ENCODE data around the gene PDZRN3. TPM values are rescaled to one million over a fixed set of nuclear protein-coding genes. Genes with fewer than 3 reads are reported as not detected.
A peak's percentile ranks its signal among the peaks of the same experiment; 100 is the strongest.

PDZRN3 gene
- total and polyA plus RNA-seq, 7 donors, result 2.5 to 39.3 (median 16.0) TPM

DNA sequence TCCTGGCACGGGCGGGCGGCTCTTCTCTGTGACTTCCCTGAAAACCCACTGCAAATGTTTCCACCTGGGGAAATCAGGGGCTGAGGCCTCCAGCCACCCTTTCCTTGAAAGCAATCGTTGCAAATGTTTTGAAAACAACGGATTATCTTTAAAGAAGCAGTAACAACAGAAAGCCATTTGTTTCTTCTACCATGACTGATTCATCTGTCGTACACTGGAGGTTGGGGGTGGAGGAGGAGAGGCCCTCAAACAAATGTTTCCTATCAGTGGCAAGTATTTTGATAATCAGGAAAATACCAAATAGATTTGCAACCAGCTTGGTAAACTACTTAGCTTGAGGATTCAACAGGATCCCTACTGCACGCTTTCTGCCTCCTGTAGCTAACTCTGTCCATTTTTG, 114.9 kb downstream of the PDZRN3 start:
- DNase-seq (no peak), ATAC-seq (no peak)
- TF ChIP-seq, protein P1, sequence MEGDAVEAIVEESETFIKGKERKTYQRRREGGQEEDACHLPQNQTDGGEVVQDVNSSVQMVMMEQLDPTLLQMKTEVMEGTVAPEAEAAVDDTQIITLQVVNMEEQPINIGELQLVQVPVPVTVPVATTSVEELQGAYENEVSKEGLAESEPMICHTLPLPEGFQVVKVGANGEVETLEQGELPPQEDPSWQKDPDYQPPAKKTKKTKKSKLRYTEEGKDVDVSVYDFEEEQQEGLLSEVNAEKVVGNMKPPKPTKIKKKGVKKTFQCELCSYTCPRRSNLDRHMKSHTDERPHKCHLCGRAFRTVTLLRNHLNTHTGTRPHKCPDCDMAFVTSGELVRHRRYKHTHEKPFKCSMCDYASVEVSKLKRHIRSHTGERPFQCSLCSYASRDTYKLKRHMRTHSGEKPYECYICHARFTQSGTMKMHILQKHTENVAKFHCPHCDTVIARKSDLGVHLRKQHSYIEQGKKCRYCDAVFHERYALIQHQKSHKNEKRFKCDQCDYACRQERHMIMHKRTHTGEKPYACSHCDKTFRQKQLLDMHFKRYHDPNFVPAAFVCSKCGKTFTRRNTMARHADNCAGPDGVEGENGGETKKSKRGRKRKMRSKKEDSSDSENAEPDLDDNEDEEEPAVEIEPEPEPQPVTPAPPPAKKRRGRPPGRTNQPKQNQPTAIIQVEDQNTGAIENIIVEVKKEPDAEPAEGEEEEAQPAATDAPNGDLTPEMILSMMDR (IDR thresholded peaks at IDR 0.05), result no peak
- intact Hi-C loops (cut with DNase I), result loop anchor here (2.0 to 10.0 kb wide), 6 partner anchors 52 to 337 kb away; partner anchors contain the start of gene PDZRN3 (in 2 of the 2)
- 56 to 60% (median 59%) methylated on average over 7 of the region's 7 CpGs for WGBS, 3 donors
- Histone ChIP-seq H3K27me3 (ENCODE audit: insufficient read depth in 3 of 3, low read length in 2 of 3) (no peaks in the 10 kb centered on the region), H3K4me1 (peaks cover 45% of the 10 kb centered on the region), H3K36me3 (ENCODE audit: insufficient read depth in 1 of 2, low read depth in 1 of 2) (no peaks in the 10 kb centered on the region), H3K4me3 (no peak overlapping the region), H3K27ac (peak overlapping the region; percentile 70), H3K9me3 (no peaks in the 10 kb centered on the region)

DNA sequence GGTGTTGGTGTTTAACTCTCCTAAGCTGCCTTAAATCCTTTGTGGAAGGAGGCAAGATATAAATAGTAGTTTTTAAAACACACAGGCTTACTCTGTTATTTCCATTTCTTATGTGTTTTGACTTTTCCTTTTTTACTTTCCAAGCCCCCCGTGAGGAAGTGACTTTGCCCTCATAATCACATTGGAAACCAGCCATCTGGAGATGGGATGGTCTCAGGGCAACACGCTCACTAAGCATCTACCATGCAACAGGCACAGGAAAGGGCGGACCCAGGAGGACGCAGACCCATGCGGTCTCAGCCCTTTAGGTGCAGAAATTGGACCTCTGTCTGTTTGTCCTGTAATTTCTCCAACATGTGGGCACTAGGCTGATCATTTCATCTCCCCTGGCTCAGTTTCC, 115.7 kb downstream of the PDZRN3 start:
- intact Hi-C loops (cut with DNase I), result loop anchor here (2.0 to 10.0 kb wide), 4 partner anchors 113 to 338 kb away; partner anchors contain the start of gene PDZRN3 (in 2 of the 2)
- H3K27ac ChIP-seq, result peak overlapping the region; percentile 70

DNA sequence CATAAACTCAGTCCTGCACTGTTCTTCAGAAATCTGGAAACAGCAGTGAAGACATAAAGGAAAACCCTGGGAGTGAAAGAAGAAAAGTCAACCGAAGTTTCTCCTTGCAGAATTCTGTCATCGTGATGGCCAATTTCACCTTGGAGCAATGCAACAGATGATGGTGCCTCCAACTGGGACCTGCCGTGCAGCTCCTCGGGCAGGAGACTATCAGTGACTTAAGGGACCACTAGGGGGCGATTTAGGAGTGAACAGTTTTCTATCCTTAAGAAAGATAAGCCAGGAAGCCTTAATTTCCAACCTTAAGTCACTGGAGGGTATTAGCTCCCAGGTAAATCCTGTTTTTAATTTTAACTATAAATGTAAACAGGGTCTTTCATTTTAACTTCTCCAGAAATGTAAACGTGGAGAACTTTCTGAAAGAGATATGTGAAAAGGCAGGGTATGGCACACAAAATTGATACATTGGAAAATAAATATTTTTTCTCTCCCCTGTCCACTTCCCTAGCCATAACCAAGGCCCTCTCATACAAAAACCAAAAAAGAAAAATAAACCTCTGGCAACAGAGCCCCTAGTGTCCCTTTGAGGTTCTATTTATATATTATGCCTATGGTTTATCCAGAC, 116.3 kb downstream of the PDZRN3 start:
- H3K36me3 ChIP-seq (ENCODE audit: insufficient read depth in 1 of 2, low read depth in 1 of 2), result no peaks in the 10 kb centered on the region
- peak; percentile 71 to 85 (median 80) for ATAC-seq
- H3K27me3 ChIP-seq (ENCODE audit: insufficient read depth in 3 of 3, low read length in 2 of 3), result no peaks in the 10 kb centered on the region
- TF ChIP-seq, protein P1 (IDR thresholded peaks at IDR 0.05), result peak; percentile 81
- H3K4me3 ChIP-seq, result no peak overlapping the region
- H3K4me1 ChIP-seq, result peaks cover 58% of the 10 kb centered on the region
- 11 to 16% (median 14%) methylated on average over 6 of the region's 6 CpGs for WGBS, 3 donors
- peak overlapping the region; percentile 70 for H3K27ac ChIP-seq
- intact Hi-C loops (cut with DNase I), result loop anchor here (2.0 to 10.0 kb wide), 4 partner anchors 114 to 339 kb away; partner anchors contain the start of gene PDZRN3 (in 2 of the 2)
- H3K9me3 ChIP-seq, result no peaks in the 10 kb centered on the region
- no peak for DNase-seq

More for the DNA sequence above, 115.7 kb downstream of the PDZRN3 start:
- TF ChIP-seq, protein P1 (IDR thresholded peaks at IDR 0.05), result no peak
- H3K36me3 ChIP-seq (ENCODE audit: insufficient read depth in 1 of 2, low read depth in 1 of 2), result no peaks in the 10 kb centered on the region
- H3K9me3 ChIP-seq, result no peaks in the 10 kb centered on the region
- no peaks in the 10 kb centered on the region for H3K27me3 ChIP-seq (ENCODE audit: insufficient read depth in 3 of 3, low read length in 2 of 3)
- ATAC-seq (no peak), DNase-seq (no peak)
- H3K4me1 ChIP-seq, result peaks cover 52% of the 10 kb centered on the region
- no peak overlapping the region for H3K4me3 ChIP-seq
- WGBS, 3 donors, result 67 to 81% (median 68%) methylated on average over 5 of the region's 5 CpGs

DNA sequence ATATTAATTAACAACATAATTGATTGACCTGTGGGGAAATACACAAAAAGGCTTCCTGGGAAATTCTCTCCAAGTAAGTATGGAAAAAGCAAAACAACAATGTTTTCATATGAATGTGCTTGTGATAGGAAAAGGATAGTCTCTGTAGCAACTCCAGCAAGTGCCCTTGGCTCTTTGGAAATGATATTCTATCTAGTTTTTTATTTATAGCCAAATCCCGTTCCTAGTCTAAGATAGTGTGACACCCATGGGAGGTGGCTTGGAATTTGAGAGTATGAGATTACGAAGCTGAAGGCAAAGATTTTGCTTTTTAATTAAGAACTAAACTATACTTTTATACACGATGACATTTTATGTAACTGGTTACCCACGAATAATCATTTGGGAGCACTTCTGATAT, 119.9 kb downstream of the PDZRN3 start:
- intact Hi-C loops (cut with DNase I), result loop anchor here (5.0 to 10.0 kb wide), 3 partner anchors 117 to 342 kb away; partner anchors contain the start of gene PDZRN3 (in 1 of the 2)
- peaks cover 59% of the 10 kb centered on the region for H3K4me1 ChIP-seq
- H3K27me3 ChIP-seq (ENCODE audit: insufficient read depth in 3 of 3, low read length in 2 of 3), result no peaks in the 10 kb centered on the region
- peak overlapping the region; percentile 63 for H3K27ac ChIP-seq
- ATAC-seq, result peak in 3 of 4 donors; percentile 38 to 63 (median 38)
- no peak for DNase-seq
- H3K4me3 ChIP-seq, result peak overlapping the region; percentile 42
- no peaks in the 10 kb centered on the region for H3K9me3 ChIP-seq
- WGBS, 3 donors, result 17 to 23% (median 18%) methylated on average over 4 of the region's 4 CpGs
- no peaks in the 10 kb centered on the region for H3K36me3 ChIP-seq (ENCODE audit: insufficient read depth in 1 of 2, low read depth in 1 of 2)
- TF ChIP-seq, protein P1 (IDR thresholded peaks at IDR 0.05), result no peak

All from psoas muscle (tissue), 8 donors.